ENCODE results near the gene ASTN2.

The ASTN2 gene

DNA sequence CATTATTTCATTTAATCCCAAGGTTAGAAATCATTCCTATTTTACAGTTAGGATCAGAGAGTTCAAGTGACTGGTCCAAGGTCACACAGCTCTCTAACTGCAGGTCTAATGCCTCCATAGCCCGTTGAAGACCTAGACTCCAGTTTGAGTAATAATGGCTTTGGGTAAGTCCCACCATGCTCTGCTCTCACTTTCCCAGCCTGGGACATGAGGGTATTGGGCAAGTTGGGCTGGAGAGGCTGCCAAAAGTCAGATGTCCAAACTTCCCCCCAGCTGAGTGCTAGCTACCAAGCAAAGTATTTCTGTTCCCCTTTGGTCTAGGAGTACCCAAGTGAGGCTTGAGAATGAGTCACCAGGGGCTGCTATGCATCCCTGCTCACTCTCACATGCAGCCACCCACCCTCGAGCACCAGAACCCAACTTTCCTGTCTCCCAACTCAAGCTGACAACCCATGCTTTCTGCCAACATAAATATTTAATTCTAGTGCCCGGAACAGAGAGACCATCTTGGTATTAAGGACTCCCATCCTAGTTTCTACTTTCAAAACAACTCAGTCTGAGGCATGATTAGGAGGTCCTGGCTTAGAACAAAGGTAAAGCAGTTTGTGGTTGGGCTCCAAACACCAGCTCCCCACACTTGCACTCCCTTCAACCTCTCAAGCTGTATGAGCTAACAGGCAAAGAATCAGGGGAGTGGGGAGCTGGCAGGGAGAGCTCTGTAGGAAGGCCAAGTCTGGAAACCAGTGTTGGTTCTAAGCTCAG, 964.3 kb downstream of the ASTN2 start:
- TF ChIP-seq GATA2 (IDR thresholded peaks at IDR 0.05; ENCODE audit: low read depth, low read length): no peak
- TF ChIP-seq GATA3 (IDR thresholded peaks at IDR 0.05; ENCODE audit: low read depth, low read length): no peak

DNA sequence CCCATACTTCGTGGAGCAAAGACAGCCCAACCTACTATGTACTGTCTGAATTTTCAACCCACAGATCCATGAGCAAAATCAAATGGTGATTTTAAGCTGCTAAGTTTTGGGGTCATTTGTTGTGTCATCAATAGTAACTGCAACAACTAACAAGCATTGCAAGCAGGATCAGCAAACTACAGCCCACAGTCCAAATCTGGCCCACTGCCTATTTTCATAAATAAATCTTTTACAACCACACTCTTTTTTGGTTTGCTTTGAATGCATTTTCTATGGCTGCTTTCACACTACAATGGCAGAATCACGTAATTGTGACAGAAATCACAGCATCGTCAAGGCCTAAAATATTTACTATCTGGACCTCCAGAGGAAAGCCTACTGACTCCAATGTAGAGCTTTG, 964.9 kb downstream of the ASTN2 start:
- no peak for TF ChIP-seq GATA3 (IDR thresholded peaks at IDR 0.05; ENCODE audit: low read depth, low read length)
- no peak for TF ChIP-seq GATA2 (IDR thresholded peaks at IDR 0.05; ENCODE audit: low read depth, low read length)

- TF ChIP-seq GATA2 (IDR thresholded peaks at IDR 0.05; ENCODE audit: low read depth, low read length): no peak
- no peak for TF ChIP-seq GATA3 (IDR thresholded peaks at IDR 0.05; ENCODE audit: low read depth, low read length)
These were observed 966.4 kb downstream of the ASTN2 start for GRCh38 chr9:116448431-116448830.

DNA sequence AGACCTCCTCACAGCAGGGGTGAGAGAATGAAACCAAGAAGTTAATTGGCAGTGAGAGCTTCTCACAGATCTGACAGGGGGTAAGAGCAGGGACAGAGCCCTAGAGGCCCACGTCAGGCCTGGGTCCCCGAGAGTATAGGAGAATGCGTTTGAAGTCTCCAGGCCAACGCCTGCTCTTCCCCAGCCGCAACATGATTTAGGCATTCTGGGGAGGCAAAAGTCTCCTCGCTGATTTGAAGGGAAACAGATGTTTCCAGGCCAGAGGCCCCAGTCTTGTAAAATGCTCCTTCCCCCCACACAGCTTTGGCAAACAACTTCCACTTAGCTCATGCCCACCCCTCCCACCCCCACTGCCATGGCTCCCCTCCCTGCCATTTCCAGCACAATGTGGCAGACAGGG, 966.9 kb downstream of the ASTN2 start:
- TF ChIP-seq GATA2 (IDR thresholded peaks at IDR 0.05; ENCODE audit: low read depth, low read length): no peak
- TF ChIP-seq GATA3 (IDR thresholded peaks at IDR 0.05; ENCODE audit: low read depth, low read length): no peak

- TF ChIP-seq GATA3 (IDR thresholded peaks at IDR 0.05; ENCODE audit: low read depth, low read length): no peak
- no peak for TF ChIP-seq GATA2 (IDR thresholded peaks at IDR 0.05; ENCODE audit: low read depth, low read length)
These were observed 972.3 kb downstream of the ASTN2 start for GRCh38 chr9:116442528-116442927.

DNA sequence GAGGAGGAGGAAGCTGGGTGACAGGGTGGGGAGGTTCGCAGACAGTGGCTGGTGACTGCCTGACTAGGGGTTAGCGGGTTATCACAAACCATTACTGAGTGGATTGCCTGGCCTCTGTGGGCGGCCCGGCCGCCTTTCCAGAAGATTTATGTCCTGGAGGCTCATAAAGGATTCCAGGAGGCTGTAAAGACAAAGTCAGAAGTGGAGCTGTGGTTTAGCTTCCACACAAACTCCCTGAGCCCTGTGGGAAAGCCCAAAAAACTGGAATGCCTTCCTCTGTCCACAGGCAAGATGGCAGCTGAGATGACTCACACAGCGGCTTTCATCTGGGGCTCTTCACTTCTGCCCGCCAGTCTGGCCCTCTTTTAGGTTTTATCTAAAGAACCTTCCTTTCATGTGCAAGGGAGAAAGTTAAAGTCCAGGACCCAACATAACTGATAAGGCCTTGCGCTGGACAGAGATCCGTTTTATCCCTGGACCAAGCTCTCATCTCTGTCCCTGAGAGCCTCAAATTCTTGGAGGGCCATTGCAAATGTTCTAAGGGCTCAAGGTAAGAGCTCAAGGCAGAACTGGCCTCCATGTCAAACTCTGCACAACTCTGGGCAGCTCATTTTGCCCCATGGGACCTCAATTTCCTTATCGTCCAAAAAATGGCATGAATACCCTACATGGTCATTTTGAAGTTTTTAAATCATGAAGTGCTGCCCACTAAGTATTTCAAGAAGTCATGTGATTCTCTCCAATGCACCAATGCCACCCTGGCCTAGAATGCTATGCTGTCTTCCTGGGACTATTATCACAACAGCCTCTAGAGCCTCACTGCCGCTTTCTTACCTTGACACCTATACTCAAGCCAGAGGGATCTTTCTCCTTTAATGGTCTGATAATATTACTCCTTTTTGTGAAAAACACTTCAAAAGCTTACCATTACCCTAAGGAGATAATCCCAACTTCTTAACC, 977.2 kb downstream of the ASTN2 start:
- TF ChIP-seq GATA3 (IDR thresholded peaks at IDR 0.05; ENCODE audit: low read depth, low read length) (no peak), GATA2 (IDR thresholded peaks at IDR 0.05; ENCODE audit: low read depth, low read length) (no peak)

GRCh38 chr9:116436121-116436520, 978.7 kb downstream of the ASTN2 start:
- TF ChIP-seq GATA2 (IDR thresholded peaks at IDR 0.05; ENCODE audit: low read depth, low read length): no peak

DNA sequence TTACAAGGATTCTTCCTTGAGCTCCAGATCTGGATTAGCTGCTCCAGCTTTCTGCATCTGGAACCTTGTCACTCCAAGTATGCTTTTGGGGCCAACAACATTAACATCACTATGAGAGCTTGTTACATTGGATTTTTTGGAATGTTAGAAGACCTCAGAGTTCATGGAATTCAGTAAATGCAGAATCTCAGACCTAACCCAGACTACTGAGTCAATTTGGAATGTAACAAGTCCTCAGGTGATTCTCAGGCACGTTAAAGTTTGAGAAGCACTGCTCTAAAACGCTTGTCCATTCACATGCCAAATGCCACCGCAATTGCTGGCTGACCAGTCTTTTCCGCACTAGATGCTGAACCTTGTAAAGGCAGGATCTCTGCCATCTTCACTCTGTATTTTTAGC, 979.2 kb downstream of the ASTN2 start:
- TF ChIP-seq GATA3 (IDR thresholded peaks at IDR 0.05; ENCODE audit: low read depth, low read length) (no peak), GATA2 (IDR thresholded peaks at IDR 0.05; ENCODE audit: low read depth, low read length) (no peak)

DNA sequence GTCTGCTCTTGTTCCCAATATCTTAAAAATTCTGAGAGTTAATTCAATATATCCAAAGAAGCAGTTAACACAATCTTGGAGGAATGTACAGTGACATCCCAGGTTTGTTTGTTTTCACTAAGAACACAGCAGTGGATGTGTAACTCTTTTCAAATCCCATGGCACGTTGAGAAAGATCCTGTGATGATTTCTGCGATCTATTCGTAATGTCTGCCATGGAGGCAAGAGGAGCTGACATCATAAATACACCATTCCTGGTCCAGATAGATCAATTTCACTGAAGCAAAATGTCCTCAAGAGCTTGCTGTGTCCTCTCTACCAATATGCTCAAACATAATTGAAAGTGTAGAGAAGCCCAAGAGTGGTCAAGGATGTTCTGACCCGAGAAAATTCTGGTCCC, 980.5 kb downstream of the ASTN2 start:
- no peak for TF ChIP-seq GATA2 (IDR thresholded peaks at IDR 0.05; ENCODE audit: low read depth, low read length)
- no peak for TF ChIP-seq GATA3 (IDR thresholded peaks at IDR 0.05; ENCODE audit: low read depth, low read length)

DNA sequence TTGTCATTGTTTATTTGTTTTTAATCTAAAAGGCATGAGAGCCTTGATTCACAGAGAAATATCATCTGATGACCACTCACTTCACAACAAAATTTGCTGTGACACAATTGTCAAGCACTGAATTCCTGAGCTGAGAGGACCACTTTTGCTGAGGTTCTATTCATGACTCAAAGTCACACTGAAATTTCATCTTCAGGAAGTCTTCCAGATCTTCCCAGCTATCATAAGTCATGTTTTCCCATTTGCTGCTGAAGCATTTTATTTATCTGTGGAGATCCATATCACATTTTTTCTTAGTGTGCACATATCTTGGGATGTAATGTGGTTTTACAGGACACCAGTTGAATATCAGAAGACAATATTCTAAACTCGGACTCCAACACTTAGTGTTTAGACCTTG, 982.8 kb downstream of the ASTN2 start:
- TF ChIP-seq GATA3 (IDR thresholded peaks at IDR 0.05; ENCODE audit: low read depth, low read length) (no peak), GATA2 (IDR thresholded peaks at IDR 0.05; ENCODE audit: low read depth, low read length) (no peak)

DNA sequence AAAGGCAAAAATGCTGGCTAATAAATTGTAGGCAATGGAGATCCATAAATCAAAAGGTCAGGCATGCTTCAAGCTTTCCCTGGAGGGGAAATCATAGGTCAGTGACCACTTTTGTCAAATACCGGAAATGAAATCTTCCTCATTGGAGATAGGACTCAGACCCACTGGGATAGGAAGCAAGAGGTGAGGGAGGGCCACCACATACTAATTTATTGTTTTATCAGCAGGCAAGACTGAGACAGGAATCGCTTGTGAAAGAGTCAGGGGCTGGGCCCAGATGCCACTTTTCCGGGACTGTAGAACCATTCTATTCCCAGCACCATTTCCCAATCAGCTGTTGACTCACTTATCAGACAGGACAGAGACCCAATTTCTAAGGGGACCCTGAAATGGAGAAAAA, 984.0 kb downstream of the ASTN2 start:
- TF ChIP-seq GATA2 (IDR thresholded peaks at IDR 0.05; ENCODE audit: low read depth, low read length) (no peak), GATA3 (IDR thresholded peaks at IDR 0.05; ENCODE audit: low read depth, low read length) (no peak)

GRCh38 chr9:116425244-116425643, 989.6 kb downstream of the ASTN2 start:
- TF ChIP-seq GATA3 (IDR thresholded peaks at IDR 0.05; ENCODE audit: low read depth, low read length) (no peak), GATA2 (IDR thresholded peaks at IDR 0.05; ENCODE audit: low read depth, low read length) (no peak)

DNA sequence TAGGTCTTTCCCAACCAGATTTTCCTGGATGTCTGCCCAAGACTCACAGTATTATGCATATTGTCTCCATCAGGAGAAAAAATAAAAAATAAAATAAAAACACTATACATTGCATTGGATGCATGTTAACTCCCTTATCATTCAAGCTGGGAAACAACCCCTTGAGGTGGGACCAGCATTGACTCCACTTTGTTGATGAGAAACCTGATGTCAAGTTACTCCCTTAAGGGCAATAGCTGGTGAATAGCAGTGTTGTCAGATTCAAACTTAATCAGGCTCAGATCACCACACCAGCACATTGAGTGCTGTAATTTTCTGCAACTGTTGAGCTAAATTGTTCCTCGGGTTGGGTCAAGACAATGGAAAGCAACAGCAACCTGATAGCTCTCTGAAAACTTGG, 991.7 kb downstream of the ASTN2 start:
- TF ChIP-seq GATA3 (IDR thresholded peaks at IDR 0.05; ENCODE audit: low read depth, low read length): no peak
- TF ChIP-seq GATA2 (IDR thresholded peaks at IDR 0.05; ENCODE audit: low read depth, low read length): no peak

DNA sequence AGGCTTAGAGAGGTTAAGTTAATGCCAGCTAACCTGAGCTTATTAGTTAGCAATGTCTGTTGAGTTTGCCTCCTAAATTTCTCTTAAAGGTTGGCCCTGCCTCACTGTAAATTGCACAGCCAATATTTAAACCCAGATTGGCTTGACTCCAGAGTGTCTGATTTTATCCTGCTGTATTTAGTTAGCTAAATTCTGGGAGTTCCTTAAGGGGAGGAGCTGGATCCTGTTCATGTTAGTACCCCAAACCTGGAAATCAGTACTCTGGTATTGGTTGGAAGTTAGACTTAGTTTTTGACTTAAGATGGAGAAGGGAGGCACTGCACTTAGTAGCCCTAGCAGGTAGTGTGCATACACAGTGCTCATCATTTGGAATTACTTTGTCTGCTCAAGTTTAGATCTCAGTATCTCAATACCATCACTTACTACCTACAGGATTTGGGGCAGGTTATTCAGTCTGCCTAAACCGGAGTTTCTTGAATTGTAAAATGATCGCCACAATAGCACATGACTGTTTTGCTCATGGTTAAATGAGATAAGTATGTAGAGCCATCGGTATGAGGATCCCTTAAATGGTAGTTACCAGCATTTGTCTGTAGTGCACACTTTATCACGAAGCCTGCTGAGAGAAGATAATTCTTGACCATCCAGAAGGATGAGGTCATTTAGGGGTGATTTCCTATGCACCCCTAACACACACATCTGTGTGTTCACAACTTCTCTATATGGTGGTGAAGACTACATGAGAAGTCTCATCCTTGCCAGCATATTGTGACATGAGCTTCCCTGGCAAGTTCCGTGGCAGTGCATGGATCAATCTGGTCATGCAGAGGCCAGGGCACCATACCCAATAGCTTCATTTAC, 992.5 kb downstream of the ASTN2 start:
- no peak for TF ChIP-seq GATA2 (IDR thresholded peaks at IDR 0.05; ENCODE audit: low read depth, low read length)

Measured in SH-SY5Y (cell line).